Measurements from ENCODE around the gene CCDC9B. TPM values are rescaled to one million over a fixed set of nuclear protein-coding genes. Genes with fewer than 3 reads are reported as not detected.

Gene CCDC9B
- total and polyA plus RNA-seq, 2 of the 4 experiments (the other 2 are of a cell fraction), result 19.7 to 30.9 TPM

DNA sequence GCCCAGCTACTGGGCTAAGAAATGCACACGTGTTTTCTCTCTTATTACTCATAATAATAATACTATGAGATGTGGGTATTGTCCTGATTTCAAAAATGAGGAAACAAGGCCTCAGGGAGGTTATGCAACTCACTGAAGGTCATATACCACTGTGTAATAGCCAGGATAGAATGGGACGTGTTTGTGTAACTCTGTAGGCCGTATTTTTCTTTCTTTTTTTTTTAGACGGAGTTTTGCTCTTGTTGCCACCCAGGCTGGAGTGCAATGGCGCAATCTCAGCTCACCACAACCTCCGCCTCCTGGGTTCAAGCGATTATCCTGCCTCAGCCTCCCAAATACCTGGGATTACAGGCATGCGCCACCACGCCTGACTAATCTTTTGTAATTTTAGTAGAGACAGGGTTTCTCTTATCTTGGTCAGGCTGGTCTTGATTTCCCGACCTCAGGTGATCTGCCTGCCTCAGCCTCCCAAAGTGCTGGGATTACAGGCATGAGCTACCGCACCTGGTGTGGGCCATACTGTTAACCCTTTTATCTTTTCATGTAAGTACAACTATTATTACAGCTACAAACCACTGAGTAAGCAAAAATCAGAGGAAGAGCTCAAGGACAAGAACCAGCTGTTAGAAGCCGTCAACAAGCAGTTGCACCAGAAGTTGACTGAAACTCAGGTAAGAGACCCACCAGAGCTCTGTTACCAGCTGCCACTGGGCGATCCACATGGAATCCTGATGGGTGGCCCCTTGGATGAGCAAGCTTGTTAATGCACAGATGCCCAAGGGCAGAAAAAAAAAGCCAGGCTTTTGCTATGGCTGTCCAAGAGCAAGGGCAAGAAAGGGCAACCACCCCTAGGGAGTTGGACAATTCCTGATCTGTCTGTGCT lies 48.4 kb upstream of the CCDC9B start:
- POLR2A ChIA-PET (ENCODE audit: unreplicated experiment), result interaction anchor here (0.7 kb wide), 1 partner anchor 18 kb away, joined by 4 read pairs; no protein-coding TSS in a partner anchor
- Histone ChIP-seq H3K4me3 (ENCODE audit: insufficient read depth, low read depth, low read length) (no peak overlapping the region), H3K4me1 (ENCODE audit: control insufficient read depth, insufficient read depth, low read length) (no peaks in the 10 kb centered on the region; the same call in 1 of the 2 replicates), H3K27ac (ENCODE audit: insufficient read depth, low read length) (no peak overlapping the region), H3K79me1 (ENCODE audit: low read depth in 1 of 2, low read length in 2 of 2) (peaks cover 23 to 36% of the 10 kb centered on the region in 2 experiments), H3K9ac (ENCODE audit: low read depth, low read length) (no peak overlapping the region), H3K9me1 (ENCODE audit: insufficient read depth, low read length) (0 out of 2 replicates have a peak, but pooled peaks cover 6% of the 10 kb centered on the region), H3K4ac (ENCODE audit: low read depth, low read length) (no peak overlapping the region), H3K23ac (ENCODE audit: low read depth, low read length) (no peak overlapping the region), H4K20me1 (ENCODE audit: insufficient read depth, low read length) (no peaks in the 10 kb centered on the region), H2BK15ac (ENCODE audit: low read depth, low read length) (no peak overlapping the region), H2BK120ac (ENCODE audit: low read depth, low read length) (no peak overlapping the region), H2AK5ac (ENCODE audit: low read depth, low read length) (no peak overlapping the region), H2BK20ac (ENCODE audit: low read depth, low read length) (no peak overlapping the region), H4K8ac (ENCODE audit: low read depth in 2 of 2, low read length in 2 of 2) (no peak overlapping the region), H3K14ac (replicated peaks; ENCODE audit: low read depth, low read length) (no peak overlapping the region), H3K4me2 (ENCODE audit: low read depth, low read length) (no peak overlapping the region), H4K91ac (ENCODE audit: insufficient read depth, low read depth, low read length) (no peak overlapping the region), H3K36me3 (ENCODE audit: control insufficient read depth, insufficient read depth, low read length) (peaks cover 30% of the 10 kb centered on the region), H3K9me3 (ENCODE audit: control insufficient read depth, insufficient read depth, low read length) (no peaks in the 10 kb centered on the region), H3K56ac (ENCODE audit: extremely low read depth, insufficient read depth, low read length) (no peak overlapping the region), H3K18ac (ENCODE audit: low read depth, low read length) (no peak overlapping the region), H4K5ac (ENCODE audit: low read depth, low read length) (no peak overlapping the region), H2AFZ (replicated peaks; ENCODE audit: low read length, poor library complexity) (no peak overlapping the region), H3K27me3 (ENCODE audit: control insufficient read depth, insufficient read depth, low read length) (no peaks in the 10 kb centered on the region), H2BK5ac (ENCODE audit: low read depth, low read length, poor library complexity, severe bottlenecking) (no peak overlapping the region), H2AK9ac (replicated peaks; ENCODE audit: low read depth, low read length, poor library complexity) (no peak overlapping the region)
- TF ChIP-seq MAFK (IDR thresholded peaks at IDR 0.05; ENCODE audit: low read depth, low read length), result peak; percentile 38; the same call in 1 of the 2 replicates
- no peak for TF ChIP-seq CHD1 (IDR thresholded peaks at IDR 0.05; ENCODE audit: low read depth, low read length)
- CTCF ChIA-PET, result no interaction called here
- no peak for ATAC-seq (ENCODE audit: low read depth)
- dilution Hi-C loops (cut with HindIII; ENCODE audit: low sequenced_read_pairs, unreplicated experiment), result no loop called here
- 88% methylated on average over 3 of the region's 13 CpGs; no CpG with 5 or more reads in 1 of the 2 experiments for WGBS, 2 experiments (ENCODE audit: extremely low coverage in 2 of 2, insufficient read length in 1 of 2)
- no TSS peak for BruUV-seq (replicated peaks)
- no peak for DNase-seq
- in situ Hi-C loops (cut with MboI; ENCODE audit: low sequenced_read_pairs), result no loop called here
- intact Hi-C loops (cut with micrococcal nuclease), result no loop called here

Data from IMR-90 (cell line).